Neural progenitor cell (in vitro differentiated cells): Measurements from ENCODE around the gene TNFSF18.

Source experiments
- EZH2 ChIP-seq: fragments of 200-600 bp; sonication (generic); IDR thresholded peaks from 2 replicates; pipeline ENCODE4 v1.6.1; 2017; ENCODE audit warnings: antibody characterized with exemption, mild to moderate bottlenecking, moderate library complexity
- EZH2phosphoT487 ChIP-seq: fragments of 200-600 bp; sonication (generic); IDR thresholded peaks from 2 replicates; pipeline ENCODE4 v1.6.1; 2017; ENCODE audit warnings: antibody characterized with exemption
- TF ChIP-seq, protein P1 (sequence below): fragments of 200-600 bp; sonication (generic); IDR thresholded peaks from 2 replicates; pipeline ENCODE4 v1.5.1; 2017; ENCODE audit warnings: antibody characterized with exemption, mild to moderate bottlenecking

DNA sequence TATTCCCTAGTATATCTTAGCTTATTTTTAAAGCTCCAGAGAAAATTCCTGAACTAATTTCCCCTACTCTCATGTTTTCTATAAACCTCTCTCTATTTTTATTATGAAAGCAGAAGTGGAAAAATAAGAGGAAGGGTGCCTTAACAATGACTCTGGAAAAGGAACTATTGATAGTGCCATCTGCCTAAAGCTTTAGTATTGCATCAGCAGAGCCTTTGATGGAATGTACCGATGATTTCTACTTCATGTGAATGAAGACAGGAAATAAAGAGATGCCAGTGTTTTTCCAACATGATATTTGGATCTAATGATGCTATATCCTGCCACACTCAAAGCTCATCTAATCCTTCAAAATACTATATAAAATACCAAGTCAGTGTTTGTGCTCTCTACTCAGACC lies 35.1 kb downstream of the TNFSF18 start:
- TF ChIP-seq, protein P1, sequence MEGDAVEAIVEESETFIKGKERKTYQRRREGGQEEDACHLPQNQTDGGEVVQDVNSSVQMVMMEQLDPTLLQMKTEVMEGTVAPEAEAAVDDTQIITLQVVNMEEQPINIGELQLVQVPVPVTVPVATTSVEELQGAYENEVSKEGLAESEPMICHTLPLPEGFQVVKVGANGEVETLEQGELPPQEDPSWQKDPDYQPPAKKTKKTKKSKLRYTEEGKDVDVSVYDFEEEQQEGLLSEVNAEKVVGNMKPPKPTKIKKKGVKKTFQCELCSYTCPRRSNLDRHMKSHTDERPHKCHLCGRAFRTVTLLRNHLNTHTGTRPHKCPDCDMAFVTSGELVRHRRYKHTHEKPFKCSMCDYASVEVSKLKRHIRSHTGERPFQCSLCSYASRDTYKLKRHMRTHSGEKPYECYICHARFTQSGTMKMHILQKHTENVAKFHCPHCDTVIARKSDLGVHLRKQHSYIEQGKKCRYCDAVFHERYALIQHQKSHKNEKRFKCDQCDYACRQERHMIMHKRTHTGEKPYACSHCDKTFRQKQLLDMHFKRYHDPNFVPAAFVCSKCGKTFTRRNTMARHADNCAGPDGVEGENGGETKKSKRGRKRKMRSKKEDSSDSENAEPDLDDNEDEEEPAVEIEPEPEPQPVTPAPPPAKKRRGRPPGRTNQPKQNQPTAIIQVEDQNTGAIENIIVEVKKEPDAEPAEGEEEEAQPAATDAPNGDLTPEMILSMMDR = no peak
- TF ChIP-seq EZH2 = no peak
- no peak for TF ChIP-seq EZH2phosphoT487
